Renal pelvis (tissue), 4 donors: Measurements from ENCODE around the gene MYBBP1A. TPM values are rescaled to one million over a fixed set of nuclear protein-coding genes. Genes with fewer than 3 reads are reported as not detected.

Experiments used
- DNase-seq: peaks from one replicate; pipeline ENCODE4 v3.0.0-alpha.2; 2013
- polyA plus RNA-seq, 3 donors: library from polyadenylated mRNA; unstranded; fragments of 120-200 nt; gene quantifications; one replicate each; pipeline ENCODE4 v1.2.1, GENCODE V29; 2013; ENCODE audit not compliant: insufficient read length in 3 of 3

MYBBP1A gene
- polyA plus RNA-seq, 3 donors = 44.5 to 48.2 (median 45.1) TPM

GRCh38 chr17:4539576-4540223 is 15.5 kb downstream of the MYBBP1A start:
- no peak for DNase-seq

- no peak for DNase-seq
Observed at GRCh38 chr17:4539025-4539424, 16.2 kb downstream of the MYBBP1A start.

GRCh38 chr17:4538236-4539002 is 16.8 kb downstream of the MYBBP1A start:
- DNase-seq = no peak

GRCh38 chr17:4537451-4538235 is 17.5 kb downstream of the MYBBP1A start:
- no peak for DNase-seq

- no peak for DNase-seq
Observed at GRCh38 chr17:4536742-4537411, 18.3 kb downstream of the MYBBP1A start.

- no peak for DNase-seq
Observed at GRCh38 chr17:4536259-4536741, 18.9 kb downstream of the MYBBP1A start.

- no peak for DNase-seq
Observed at GRCh38 chr17:4535667-4536258, 19.4 kb downstream of the MYBBP1A start.

GRCh38 chr17:4534928-4535666 is 20.1 kb downstream of the MYBBP1A start:
- DNase-seq = no peak

- no peak for DNase-seq
Observed at GRCh38 chr17:4534515-4534914, 20.7 kb downstream of the MYBBP1A start.

GRCh38 chr17:4533523-4534504 is 21.4 kb downstream of the MYBBP1A start:
- no peak for DNase-seq

- DNase-seq = no peak
Observed at GRCh38 chr17:4532860-4533522, 22.2 kb downstream of the MYBBP1A start.

- DNase-seq = no peak
Observed at GRCh38 chr17:4531988-4532736, 23.0 kb downstream of the MYBBP1A start.

- no peak for DNase-seq
Observed at GRCh38 chr17:4530799-4531730, 24.1 kb downstream of the MYBBP1A start.

- DNase-seq = no peak
Observed at GRCh38 chr17:4529533-4530152, 25.5 kb downstream of the MYBBP1A start.

- no peak for DNase-seq
Observed at GRCh38 chr17:4527566-4528125, 27.5 kb downstream of the MYBBP1A start.

GRCh38 chr17:4527134-4527533 is 28.1 kb downstream of the MYBBP1A start:
- no peak for DNase-seq
